Measurements from ENCODE around the gene CYP2J2. TPM values are rescaled to one million over a fixed set of nuclear protein-coding genes. Genes with fewer than 3 reads are reported as not detected.

Gene CYP2J2, protein sequence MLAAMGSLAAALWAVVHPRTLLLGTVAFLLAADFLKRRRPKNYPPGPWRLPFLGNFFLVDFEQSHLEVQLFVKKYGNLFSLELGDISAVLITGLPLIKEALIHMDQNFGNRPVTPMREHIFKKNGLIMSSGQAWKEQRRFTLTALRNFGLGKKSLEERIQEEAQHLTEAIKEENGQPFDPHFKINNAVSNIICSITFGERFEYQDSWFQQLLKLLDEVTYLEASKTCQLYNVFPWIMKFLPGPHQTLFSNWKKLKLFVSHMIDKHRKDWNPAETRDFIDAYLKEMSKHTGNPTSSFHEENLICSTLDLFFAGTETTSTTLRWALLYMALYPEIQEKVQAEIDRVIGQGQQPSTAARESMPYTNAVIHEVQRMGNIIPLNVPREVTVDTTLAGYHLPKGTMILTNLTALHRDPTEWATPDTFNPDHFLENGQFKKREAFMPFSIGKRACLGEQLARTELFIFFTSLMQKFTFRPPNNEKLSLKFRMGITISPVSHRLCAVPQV
- 0.25 TPM for polyA plus RNA-seq (2013, experiment 1 of 2)
- 0.30 TPM for polyA plus RNA-seq (2013, experiment 2 of 2)

DNA sequence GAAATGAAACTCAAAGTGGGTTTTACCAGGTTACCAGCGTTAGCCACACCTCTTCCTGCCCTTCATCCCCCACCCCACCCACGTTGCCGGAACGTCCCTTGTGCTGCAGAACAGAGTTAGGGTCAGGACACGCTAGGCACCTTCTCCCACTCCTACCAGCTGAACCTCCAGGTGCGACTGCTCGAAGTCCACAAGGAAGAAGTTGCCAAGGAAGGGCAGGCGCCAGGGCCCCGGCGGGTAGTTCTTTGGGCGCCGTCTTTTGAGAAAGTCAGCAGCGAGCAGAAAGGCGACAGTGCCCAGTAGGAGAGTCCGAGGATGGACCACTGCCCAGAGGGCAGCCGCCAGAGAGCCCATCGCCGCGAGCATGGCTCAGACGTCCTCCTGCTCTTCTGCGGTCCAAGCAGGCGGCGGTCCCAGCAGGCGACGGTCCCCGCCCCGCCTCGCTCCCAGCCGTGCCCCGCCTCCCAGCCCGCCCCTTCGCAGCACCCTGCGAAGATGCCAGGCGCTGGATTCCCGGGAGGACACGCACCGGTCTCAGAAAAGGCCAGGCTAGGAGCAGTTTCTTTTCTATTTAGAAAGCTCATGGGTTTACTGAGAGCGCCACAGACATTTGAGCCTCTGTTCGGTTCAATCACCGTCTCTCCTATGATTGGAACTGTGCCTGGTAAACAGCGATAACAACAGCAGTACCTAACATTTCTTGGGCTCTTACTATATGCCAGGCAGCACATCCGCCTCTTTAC is at the start of gene CYP2J2:
Gene CYP2J2, minus strand, starts transcription at position 393 of the 743 bp plus-strand sequence. Its CDS starts 27 bp downstream, at position 366.
- H4K91ac ChIP-seq (ENCODE audit: low read depth, low read length, poor library complexity), result no peak within 1 kb of the TSS
- H3K9me3 ChIP-seq (replicated peaks in 1 of 2; ENCODE audit: control insufficient read depth in 2 of 2, insufficient read depth in 1 of 2, low read depth in 1 of 2, low read length in 2 of 2), result peaks cover 0 to 2% of the 10 kb centered on the region in 2 donors
- H4K8ac ChIP-seq (ENCODE audit: low read depth, low read length), result no peak within 1 kb of the TSS
- H3K4ac ChIP-seq (ENCODE audit: low read length), result no peak within 1 kb of the TSS
- no peak within 1 kb of the TSS for H3K27ac ChIP-seq (replicated peaks; ENCODE audit: low read length)
- no peaks in the 10 kb centered on the region for H3K36me3 ChIP-seq (replicated peaks in 1 of 2; ENCODE audit: control insufficient read depth in 2 of 2, insufficient read depth in 2 of 2, low read length in 2 of 2)
- peak within 1 kb of the TSS; percentile 61 for H3K4me2 ChIP-seq (ENCODE audit: insufficient read depth, low read length, poor library complexity, severe bottlenecking)
- no peak within 1 kb of the TSS for H2BK12ac ChIP-seq (ENCODE audit: low read length)
- no peak within 1 kb of the TSS for H3K14ac ChIP-seq (ENCODE audit: low read length)
- H2BK120ac ChIP-seq (ENCODE audit: low read depth, low read length), result peak within 1 kb of the TSS; percentile 57
- peaks cover 0 to 36% (median 3%) of the 10 kb centered on the region in 3 experiments for H3K27me3 ChIP-seq (ENCODE audit: control insufficient read depth in 3 of 3, insufficient read depth in 3 of 3, low read depth in 1 of 3, low read length in 3 of 3)
- no peaks in the 10 kb centered on the region for H3K79me1 ChIP-seq (ENCODE audit: low read depth, low read length)
- H3K18ac ChIP-seq (ENCODE audit: low read length), result peak within 1 kb of the TSS; percentile 88
- DNase-seq (ENCODE audit: low spot score), result peak; percentile 5
- peak within 1 kb of the TSS in 1 of 2 donors; percentile 58 for H3K4me3 ChIP-seq (ENCODE audit: low read length in 2 of 2)
- no peak within 1 kb of the TSS for H2AK5ac ChIP-seq (ENCODE audit: low read depth, low read length)
- peak within 1 kb of the TSS; percentile 26 for H3K23ac ChIP-seq (ENCODE audit: low read depth, low read length, poor library complexity)
- peak within 1 kb of the TSS; percentile 22 for H3K9ac ChIP-seq (ENCODE audit: low read depth, low read length, poor library complexity)
- WGBS, 2 donors (ENCODE audit: extremely low coverage in 2 of 2, insufficient read length in 2 of 2, insufficient replicate concordance in 1 of 2), result no CpG with 5 or more reads among the region's 42 CpGs
- peaks cover 0 to 2% of the 10 kb centered on the region in 2 donors for H3K4me1 ChIP-seq (ENCODE audit: control insufficient read depth in 2 of 2, insufficient read depth in 1 of 2, low read depth in 1 of 2, low read length in 2 of 2)
- H2BK15ac ChIP-seq (ENCODE audit: low read length), result no peak within 1 kb of the TSS
- no peak within 1 kb of the TSS for H2BK5ac ChIP-seq (ENCODE audit: low read length)
- peak within 1 kb of the TSS; percentile 54 for H2AFZ ChIP-seq (ENCODE audit: low read length)

DNA sequence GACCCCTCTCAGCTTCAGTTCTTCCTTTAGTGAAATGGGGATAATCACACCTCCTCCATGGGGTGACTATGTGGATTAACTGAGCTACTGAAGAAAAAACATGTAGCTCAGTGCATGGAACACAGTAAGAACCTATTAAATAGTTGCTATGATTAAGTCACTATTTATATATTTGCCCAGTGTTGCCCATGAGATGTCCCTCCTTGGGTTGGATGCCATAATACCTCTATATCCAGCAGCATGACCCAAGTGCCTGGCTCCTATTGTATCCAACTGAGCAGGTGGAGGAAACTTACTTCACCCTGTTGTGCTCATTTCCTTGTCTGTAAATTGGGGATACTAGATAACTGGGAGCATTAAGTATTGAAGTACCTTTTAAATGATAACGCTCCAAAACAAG is 47.1 kb upstream of the CYP2J2 start:
- H4K8ac ChIP-seq (ENCODE audit: low read depth, low read length), result no peak overlapping the region
- no peak overlapping the region for H2BK12ac ChIP-seq (ENCODE audit: low read length)
- no peak overlapping the region for H3K4me3 ChIP-seq (ENCODE audit: low read length in 2 of 2)
- H3K4ac ChIP-seq (ENCODE audit: low read length), result no peak overlapping the region
- H3K4me1 ChIP-seq (ENCODE audit: control insufficient read depth in 2 of 2, insufficient read depth in 1 of 2, low read depth in 1 of 2, low read length in 2 of 2), result no peaks in the 10 kb centered on the region
- H3K79me1 ChIP-seq (ENCODE audit: low read depth, low read length), result no peaks in the 10 kb centered on the region
- no peak overlapping the region for H3K27ac ChIP-seq (replicated peaks; ENCODE audit: low read length)
- H3K18ac ChIP-seq (ENCODE audit: low read length), result no peak overlapping the region
- no peak overlapping the region for H2BK15ac ChIP-seq (ENCODE audit: low read length)
- no peak overlapping the region for H3K23ac ChIP-seq (ENCODE audit: low read depth, low read length, poor library complexity)
- no peak for DNase-seq (ENCODE audit: low spot score)
- H3K36me3 ChIP-seq (replicated peaks in 1 of 2; ENCODE audit: control insufficient read depth in 2 of 2, insufficient read depth in 2 of 2, low read length in 2 of 2), result no peaks in the 10 kb centered on the region
- WGBS, 2 donors (ENCODE audit: extremely low coverage in 2 of 2, insufficient read length in 2 of 2, insufficient replicate concordance in 1 of 2), result no CpG with 5 or more reads among the region's 1 CpG
- H3K14ac ChIP-seq (ENCODE audit: low read length), result no peak overlapping the region
- no peak overlapping the region for H2BK120ac ChIP-seq (ENCODE audit: low read depth, low read length)
- H2AK5ac ChIP-seq (ENCODE audit: low read depth, low read length), result no peak overlapping the region
- H2BK5ac ChIP-seq (ENCODE audit: low read length), result no peak overlapping the region
- H4K91ac ChIP-seq (ENCODE audit: low read depth, low read length, poor library complexity), result no peak overlapping the region
- no peak overlapping the region for H3K4me2 ChIP-seq (ENCODE audit: insufficient read depth, low read length, poor library complexity, severe bottlenecking)
- peaks cover 0 to 28% (median 5%) of the 10 kb centered on the region in 3 experiments for H3K27me3 ChIP-seq (ENCODE audit: control insufficient read depth in 3 of 3, insufficient read depth in 3 of 3, low read depth in 1 of 3, low read length in 3 of 3)
- H3K9ac ChIP-seq (ENCODE audit: low read depth, low read length, poor library complexity), result no peak overlapping the region
- H3K9me3 ChIP-seq (replicated peaks in 1 of 2; ENCODE audit: control insufficient read depth in 2 of 2, insufficient read depth in 1 of 2, low read depth in 1 of 2, low read length in 2 of 2), result no peaks in the 10 kb centered on the region
- no peak overlapping the region for H2AFZ ChIP-seq (ENCODE audit: low read length)

- no CpG with 5 or more reads among the region's 20 CpGs for WGBS, 2 donors (ENCODE audit: extremely low coverage in 2 of 2, insufficient read length in 2 of 2, insufficient replicate concordance in 1 of 2)
- H3K79me1 ChIP-seq (ENCODE audit: low read depth, low read length), result no peaks in the 10 kb centered on the region
- no peak overlapping the region for H2AFZ ChIP-seq (ENCODE audit: low read length)
- no peaks in the 10 kb centered on the region for H3K9me3 ChIP-seq (replicated peaks in 1 of 2; ENCODE audit: control insufficient read depth in 2 of 2, insufficient read depth in 1 of 2, low read depth in 1 of 2, low read length in 2 of 2)
- no peak overlapping the region for H3K4me3 ChIP-seq (ENCODE audit: low read length in 2 of 2)
- H3K9ac ChIP-seq (ENCODE audit: low read depth, low read length, poor library complexity), result no peak overlapping the region
- H4K8ac ChIP-seq (ENCODE audit: low read depth, low read length), result no peak overlapping the region
- no peak overlapping the region for H4K91ac ChIP-seq (ENCODE audit: low read depth, low read length, poor library complexity)
- no peak overlapping the region for H2BK120ac ChIP-seq (ENCODE audit: low read depth, low read length)
- no peak overlapping the region for H2AK5ac ChIP-seq (ENCODE audit: low read depth, low read length)
- H3K4me2 ChIP-seq (ENCODE audit: insufficient read depth, low read length, poor library complexity, severe bottlenecking), result no peak overlapping the region
- no peak overlapping the region for H3K18ac ChIP-seq (ENCODE audit: low read length)
- peaks cover 0 to 31% (median 5%) of the 10 kb centered on the region in 3 experiments for H3K27me3 ChIP-seq (ENCODE audit: control insufficient read depth in 3 of 3, insufficient read depth in 3 of 3, low read depth in 1 of 3, low read length in 3 of 3)
- H3K14ac ChIP-seq (ENCODE audit: low read length), result no peak overlapping the region
- H2BK15ac ChIP-seq (ENCODE audit: low read length), result no peak overlapping the region
- H3K4me1 ChIP-seq (ENCODE audit: control insufficient read depth in 2 of 2, insufficient read depth in 1 of 2, low read depth in 1 of 2, low read length in 2 of 2), result no peaks in the 10 kb centered on the region
- H3K4ac ChIP-seq (ENCODE audit: low read length), result no peak overlapping the region
- H2BK12ac ChIP-seq (ENCODE audit: low read length), result no peak overlapping the region
- H3K23ac ChIP-seq (ENCODE audit: low read depth, low read length, poor library complexity), result no peak overlapping the region
- DNase-seq (ENCODE audit: low spot score), result no peak
- H3K27ac ChIP-seq (replicated peaks; ENCODE audit: low read length), result no peak overlapping the region
- H2BK5ac ChIP-seq (ENCODE audit: low read length), result no peak overlapping the region
- H3K36me3 ChIP-seq (replicated peaks in 1 of 2; ENCODE audit: control insufficient read depth in 2 of 2, insufficient read depth in 2 of 2, low read length in 2 of 2), result no peaks in the 10 kb centered on the region
Measured at GRCh38 chr1:59972216-59972927, 45.8 kb upstream of the CYP2J2 start.

Measured in neuronal stem cell (in vitro differentiated cells).